SHP77 treated with DMSO at 0.1 percent for 48 hours (cell line): ENCODE measurements around the gene KCNMB4.

Experiments
- DNase-seq: peaks from one replicate; lab custom pipeline; 2025; lab: John Stamatoyannopoulos, UW

KCNMB4 gene, protein sequence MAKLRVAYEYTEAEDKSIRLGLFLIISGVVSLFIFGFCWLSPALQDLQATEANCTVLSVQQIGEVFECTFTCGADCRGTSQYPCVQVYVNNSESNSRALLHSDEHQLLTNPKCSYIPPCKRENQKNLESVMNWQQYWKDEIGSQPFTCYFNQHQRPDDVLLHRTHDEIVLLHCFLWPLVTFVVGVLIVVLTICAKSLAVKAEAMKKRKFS

DNA sequence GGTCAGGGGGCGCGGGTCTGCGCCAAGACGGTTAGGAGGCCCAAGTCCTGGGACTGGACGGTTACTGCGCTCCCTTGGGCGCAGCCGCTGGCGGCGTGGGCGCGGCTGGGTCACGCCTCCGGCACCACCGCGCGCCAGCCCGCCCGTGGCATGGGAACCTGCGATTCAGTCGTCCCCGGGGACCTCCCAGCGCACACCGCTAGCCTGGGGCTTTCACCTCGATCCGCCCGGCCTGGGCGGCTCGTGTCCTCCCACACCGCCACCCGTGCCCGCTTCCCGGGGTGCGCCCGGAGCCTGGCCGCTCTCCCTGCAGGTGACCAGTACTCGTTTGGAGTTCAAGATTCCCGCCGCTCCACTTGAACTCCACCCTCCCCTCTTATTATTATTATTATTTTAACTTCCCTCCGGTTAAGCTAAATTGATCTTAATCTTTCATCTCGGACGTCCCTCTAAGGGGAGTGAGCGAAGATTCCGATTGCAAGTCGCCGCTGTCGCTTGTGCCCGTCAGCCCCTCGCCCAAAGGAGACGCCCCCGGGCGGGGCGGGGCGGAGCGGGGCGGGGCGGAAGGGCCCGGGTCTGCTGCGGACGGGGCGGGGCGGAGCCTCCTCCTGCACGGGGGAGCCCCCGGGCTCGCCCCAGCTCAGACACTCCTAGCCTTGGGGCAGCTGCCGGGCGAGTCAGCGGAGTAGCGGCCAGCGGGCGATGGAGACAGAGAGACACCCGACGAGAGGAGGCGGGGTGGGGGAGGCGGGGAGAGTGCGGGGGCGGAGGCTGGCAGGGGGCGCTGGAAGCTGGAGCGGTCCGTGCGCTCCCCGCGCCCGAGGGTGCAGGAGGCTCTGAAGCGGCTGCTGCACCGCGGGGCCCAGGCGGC lies at the start of gene KCNMB4:
KCNMB4 (plus strand) TSS at position 643 of the 871 bp plus-strand sequence. CDS start 445 bp downstream, outside the sequence.
- DNase-seq, result peak; percentile 6

GRCh38 chr12:70317781-70318180 lies 48.3 kb upstream of the KCNMB4 start:
- DNase-seq, result no peak

GRCh38 chr12:70319605-70320004 lies 46.5 kb upstream of the KCNMB4 start:
- DNase-seq, result no peak

GRCh38 chr12:70321191-70321590 lies 44.9 kb upstream of the KCNMB4 start:
- no peak for DNase-seq

- DNase-seq, result no peak
Measured at GRCh38 chr12:70327541-70327940, 38.5 kb upstream of the KCNMB4 start.

DNA sequence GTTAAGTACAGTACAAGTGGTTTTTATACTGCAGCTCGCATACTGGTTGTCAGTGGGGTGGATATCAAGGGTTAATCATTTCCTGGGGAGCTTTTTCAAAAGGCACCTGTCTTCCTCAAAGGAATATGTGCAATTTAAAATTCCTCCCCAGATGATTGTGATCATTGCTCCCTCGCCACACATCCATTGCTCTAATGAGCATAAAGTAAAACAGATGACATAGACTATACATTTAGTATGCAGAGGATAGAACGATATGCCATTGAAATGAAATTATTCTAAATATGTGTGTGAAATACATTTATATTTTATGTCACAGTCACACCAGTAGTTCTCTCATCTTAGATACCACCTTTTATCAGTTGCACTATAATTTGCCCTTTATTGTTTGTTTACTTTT lies 36.4 kb upstream of the KCNMB4 start:
- DNase-seq, result no peak

- DNase-seq, result no peak
Measured at GRCh38 chr12:70330158-70330557, 35.9 kb upstream of the KCNMB4 start.

DNA sequence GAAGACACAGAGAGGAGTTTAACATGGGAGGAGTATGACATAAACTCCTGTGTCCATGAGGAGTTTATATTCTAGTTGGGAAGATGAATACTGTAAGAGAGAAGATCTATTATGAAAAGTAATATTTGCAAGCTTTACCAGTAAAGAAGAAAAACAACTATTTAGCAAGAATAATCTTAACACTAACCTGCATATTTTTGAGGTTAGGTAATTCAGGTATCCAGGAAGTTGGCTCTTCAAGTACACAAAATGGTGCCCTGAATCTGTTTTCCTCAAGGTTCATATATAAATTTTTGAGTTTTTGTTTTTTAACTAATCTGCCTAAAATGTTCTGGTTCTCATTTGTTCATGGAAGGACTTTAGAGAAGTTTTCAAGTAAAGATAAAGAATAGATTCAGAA lies 33.9 kb upstream of the KCNMB4 start:
- DNase-seq, result no peak

DNA sequence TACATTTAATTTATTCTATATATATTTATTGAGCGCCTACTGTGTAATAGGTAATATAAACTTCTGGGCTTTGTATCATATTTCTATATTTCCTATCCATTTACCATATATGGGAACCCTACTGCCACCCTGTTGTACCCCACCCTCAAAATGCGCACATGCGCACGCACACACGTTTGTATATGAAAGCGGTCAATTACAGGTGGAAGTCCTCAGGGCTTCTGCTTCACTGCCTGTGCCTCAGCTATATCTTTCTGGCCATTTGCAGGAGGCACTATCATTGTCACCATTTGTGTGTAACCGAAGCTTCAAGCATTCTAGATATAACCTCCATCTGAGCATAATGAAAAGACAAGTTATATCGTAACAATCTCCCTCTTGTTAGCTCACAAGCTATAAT lies 31.3 kb upstream of the KCNMB4 start:
- no peak for DNase-seq

GRCh38 chr12:70338531-70338930 lies 27.6 kb upstream of the KCNMB4 start:
- no peak for DNase-seq

- DNase-seq, result no peak
Measured at GRCh38 chr12:70351076-70351475, 15.0 kb upstream of the KCNMB4 start.

DNA sequence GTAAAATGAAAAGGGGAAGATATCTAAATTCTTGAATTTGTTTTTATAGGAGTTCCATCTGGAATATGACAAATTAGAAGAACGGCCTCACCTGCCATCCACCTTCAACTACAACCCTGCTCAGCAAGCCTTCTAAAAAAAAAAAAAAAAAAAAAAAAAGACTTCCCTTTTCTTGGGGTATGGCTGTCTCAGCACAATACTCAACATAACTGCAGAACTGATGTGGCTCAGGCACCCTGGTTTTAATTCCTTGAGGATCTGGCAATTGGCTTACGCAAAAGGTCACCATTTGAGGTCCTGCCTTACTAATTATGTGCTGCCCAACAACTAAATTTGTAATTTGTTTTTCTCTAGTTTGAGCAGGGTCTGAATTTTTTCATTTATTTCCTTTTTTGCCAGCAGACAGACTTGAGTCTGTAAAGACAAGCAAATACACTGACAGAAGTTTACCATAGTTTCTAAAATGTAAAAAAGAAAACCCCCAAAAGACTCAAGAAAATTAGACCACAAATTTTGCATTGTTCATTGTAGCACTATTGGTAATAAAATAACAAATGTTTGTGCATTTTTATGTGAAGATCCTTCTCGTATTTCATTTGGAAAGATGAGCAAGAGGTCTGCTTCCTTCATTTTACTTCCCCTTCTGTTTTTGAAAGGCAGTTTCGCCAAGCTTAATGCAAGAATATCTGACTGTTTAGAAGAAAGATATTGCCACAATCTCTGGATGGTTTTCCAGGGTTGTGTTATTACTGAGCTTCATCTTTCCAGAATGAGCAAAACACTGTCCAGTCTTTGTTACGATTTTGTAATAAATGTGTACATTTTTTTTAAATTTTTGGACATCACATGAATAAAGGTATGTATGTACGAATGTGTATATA lies 12.1 kb upstream of the KCNMB4 start:
- DNase-seq, result no peak

DNA sequence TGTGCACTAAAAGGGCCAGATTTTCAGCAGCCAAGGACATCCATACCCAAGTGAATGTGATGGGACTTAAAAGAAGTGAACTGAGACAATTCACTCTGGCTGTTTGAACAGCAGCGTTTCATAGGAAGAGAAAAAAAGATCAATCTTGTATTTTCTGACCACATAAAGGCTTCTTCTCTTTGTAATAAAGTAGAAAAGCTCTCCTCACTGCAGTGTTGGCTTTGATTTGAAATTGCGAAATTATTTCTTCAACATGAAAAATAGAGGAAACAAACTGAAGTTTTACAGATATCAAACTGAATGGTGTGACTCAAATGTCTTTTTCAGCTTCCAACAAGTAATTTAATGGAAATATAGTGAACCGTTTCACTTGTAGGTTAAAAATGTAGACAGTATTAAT lies 11.3 kb upstream of the KCNMB4 start:
- no peak for DNase-seq

GRCh38 chr12:70355972-70356371 lies 10.1 kb upstream of the KCNMB4 start:
- DNase-seq, result no peak

DNA sequence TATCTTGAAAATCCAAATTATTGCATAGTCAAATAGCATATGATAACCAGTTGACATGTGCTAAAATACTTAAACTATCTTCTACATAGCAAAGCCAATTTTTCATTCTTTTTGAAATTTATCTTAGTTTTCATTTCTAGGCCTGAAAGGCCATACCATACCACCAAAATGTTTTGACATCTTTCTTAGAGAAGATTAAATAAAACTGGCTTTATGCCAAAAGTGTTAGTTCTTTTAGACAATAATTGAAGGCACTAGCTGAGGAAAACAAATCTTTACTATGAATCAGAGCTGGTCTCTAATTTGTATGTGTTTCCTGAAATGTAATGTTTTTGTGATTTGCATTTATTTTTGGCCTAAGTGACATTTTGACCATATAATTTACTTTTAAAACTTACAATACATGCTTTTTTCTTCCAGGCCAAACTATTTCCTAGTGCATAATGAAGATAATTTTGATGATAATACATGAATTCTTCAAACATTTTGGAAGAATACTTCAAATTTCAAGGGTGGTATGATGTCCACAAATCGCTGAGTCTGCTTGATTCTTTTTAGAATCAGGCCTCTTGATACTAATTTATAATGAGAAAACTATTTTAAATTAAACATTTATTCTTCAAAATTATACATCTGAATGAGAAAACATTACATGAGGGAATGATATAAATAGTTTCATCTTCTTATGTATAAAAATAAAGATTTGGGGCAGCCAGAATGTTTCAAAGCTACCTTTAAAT lies 6.5 kb upstream of the KCNMB4 start:
- DNase-seq, result no peak

GRCh38 chr12:70360218-70360617 lies 5.9 kb upstream of the KCNMB4 start:
- DNase-seq, result no peak

GRCh38 chr12:70364695-70365397 lies 1.2 kb upstream of the KCNMB4 start:
- DNase-seq, result no peak

- DNase-seq, result no peak
Measured at GRCh38 chr12:70365398-70365647, 767 bp upstream of the KCNMB4 start.

- DNase-seq, result peak; percentile 33
Measured at GRCh38 chr12:70366581-70367257, 629 bp downstream of the KCNMB4 start.

- DNase-seq, result peak; percentile 33
Measured at GRCh38 chr12:70367258-70368141, 1.4 kb downstream of the KCNMB4 start.
